CD4-positive, alpha-beta T cell treated with Interleukin-12 subunit alpha and Interleukin-12 subunit beta, for 1 hour (primary cell): Measurements from ENCODE around the gene INSR.

Source experiments
- DNase-seq: peaks from one replicate; pipeline ENCODE4 v3.0.0-alpha.2; 2020

Gene INSR

DNA sequence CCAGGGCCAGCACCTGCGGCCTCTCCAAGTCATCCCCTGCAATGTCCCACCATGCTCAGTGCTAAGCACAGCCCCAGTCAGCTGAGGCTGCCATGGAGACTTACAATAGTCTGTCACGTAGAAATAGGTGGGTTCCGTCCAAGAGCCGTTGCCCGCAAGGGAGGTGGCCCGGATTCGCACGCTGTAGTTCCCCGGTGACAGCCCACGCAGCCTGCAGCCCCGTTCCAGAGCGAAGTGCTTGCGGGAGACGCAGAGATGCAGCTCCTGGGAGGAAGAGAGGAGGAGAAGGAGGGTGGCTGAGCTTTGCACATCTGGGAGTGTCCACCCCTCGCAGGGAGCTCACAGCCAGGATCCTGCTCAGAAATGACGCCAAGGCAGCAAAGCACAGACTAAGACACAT is 162.2 kb downstream of the INSR start:
- no peak for DNase-seq

- DNase-seq: no peak
These were observed 164.2 kb downstream of the INSR start for GRCh38 chr19:7130043-7130442.

DNA sequence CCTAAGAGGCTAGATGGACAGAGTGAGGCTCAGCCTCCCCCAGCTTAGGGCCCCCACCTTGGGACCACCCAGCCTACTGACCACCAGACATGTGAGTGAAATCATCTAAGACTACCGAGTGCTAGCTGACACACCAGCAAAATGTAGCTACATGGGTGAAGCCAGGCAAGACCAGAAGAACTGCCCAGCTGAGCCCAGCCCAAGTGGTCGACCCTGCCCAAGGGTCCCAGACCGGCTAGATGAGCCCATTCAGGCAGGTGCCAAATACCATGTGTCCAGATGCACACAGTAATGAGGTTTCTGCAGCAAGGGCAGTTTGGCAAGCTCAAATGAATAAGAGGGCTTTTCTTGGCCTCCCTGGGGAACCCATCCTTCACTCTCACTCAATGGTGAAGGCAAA is 168.1 kb downstream of the INSR start:
- DNase-seq: no peak

DNA sequence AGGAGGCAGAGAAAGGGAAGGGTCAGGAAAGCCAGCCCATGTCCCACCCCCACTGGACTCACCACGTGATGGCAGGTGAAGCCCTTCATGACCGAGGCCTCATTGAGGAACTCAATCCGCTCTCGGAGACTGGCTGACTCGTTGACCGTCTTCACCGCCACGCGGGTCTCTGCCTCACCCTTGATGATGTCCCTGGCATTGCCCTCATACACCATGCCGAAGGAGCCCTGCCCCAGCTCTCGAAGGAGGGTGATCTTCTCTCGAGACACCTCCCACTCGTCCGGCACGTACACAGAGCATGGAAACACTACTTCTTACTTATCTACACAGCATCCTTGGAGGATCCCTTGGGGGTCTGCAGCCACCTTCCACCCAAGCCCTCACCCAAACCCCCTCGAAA is 169.0 kb downstream of the INSR start:
- no peak for DNase-seq

GRCh38 chr19:7124782-7125181 is 169.4 kb downstream of the INSR start:
- no peak for DNase-seq

DNA sequence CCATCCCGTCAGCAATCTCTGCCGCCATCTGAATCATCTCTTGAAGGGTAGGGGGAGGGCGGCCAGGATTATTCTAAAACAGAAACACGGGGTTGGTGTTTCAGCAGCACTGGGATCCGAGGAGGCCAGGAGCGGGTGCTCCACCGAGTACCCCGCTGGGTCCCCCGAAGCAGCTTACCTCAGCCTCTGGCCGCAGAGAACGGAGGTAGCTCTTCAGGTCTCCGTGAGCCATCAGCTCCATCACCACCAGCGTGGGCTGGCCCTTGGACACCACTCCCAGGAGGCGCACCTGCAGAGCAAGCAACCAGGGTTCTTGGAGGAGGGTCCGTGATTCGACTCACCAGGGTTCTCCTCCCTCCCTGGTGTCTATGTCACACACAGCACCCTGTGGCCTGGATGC is 171.5 kb downstream of the INSR start:
- DNase-seq: no peak

DNA sequence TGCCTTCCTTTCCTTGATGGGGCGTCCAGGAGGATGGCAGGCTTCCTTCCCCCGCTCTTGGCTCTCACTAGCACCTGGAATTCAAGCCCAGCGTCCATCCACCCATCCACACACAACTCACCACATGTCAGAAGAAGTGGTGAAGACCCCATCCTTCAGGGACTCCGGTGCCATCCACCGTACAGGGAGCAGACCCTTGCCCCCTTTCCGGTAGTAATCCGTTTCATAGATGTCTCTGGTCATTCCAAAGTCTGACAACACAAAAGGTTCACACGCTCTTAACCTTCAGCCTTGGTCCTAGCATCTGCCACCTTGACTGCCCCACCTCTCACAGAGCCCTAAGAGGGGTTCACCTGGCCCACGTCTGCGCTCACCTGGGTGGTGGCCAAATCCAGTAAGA is 173.7 kb downstream of the INSR start:
- no peak for DNase-seq

- no peak for DNase-seq
These were observed 174.6 kb downstream of the INSR start for GRCh38 chr19:7119582-7119981.

- no peak for DNase-seq
These were observed 177.0 kb downstream of the INSR start for GRCh38 chr19:7117248-7117647.

DNA sequence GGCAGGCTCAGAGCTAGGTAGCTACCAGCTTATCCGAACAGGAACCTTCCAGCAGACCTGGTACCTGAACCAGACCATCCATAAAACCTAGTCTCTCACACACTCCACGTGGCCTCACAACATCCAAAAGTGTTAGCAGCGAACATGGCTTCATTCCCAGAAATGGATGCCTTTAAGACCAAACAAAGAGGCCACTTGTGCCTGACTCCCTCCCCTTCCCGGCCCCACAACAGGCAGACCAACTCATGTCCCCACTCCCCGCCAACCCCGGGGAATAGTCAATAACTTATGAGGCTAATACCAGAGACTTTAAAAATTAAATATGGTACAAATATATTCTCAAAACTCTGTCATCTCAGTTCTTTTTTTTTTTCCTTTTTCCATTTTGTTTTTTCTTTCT is 178.5 kb downstream of the INSR start:
- no peak for DNase-seq

GRCh38 chr19:7113233-7113632 is 181.0 kb downstream of the INSR start:
- no peak for DNase-seq

DNA sequence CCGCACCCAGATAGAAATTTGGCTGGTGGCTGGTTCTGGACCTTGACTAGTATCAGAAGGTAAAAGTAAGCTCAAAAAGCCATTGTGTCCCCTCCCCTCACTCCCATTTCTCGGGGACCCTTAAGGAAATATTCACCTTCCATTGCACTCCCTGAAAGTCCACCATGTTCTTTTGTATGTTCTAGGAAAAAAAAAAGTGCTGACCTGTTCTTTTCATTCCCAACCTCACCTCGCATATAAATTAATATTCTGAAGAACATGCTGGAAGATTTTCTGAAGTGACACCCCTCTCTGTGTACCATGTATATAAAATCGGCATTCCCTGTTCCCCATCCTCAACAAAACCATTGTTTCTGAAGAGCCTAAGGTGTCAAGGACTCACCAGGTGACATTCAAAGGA is 181.5 kb downstream of the INSR start:
- DNase-seq: no peak

- no peak for DNase-seq
These were observed 184.4 kb downstream of the INSR start for GRCh38 chr19:7109678-7110289.

- DNase-seq: no peak
These were observed 187.2 kb downstream of the INSR start for GRCh38 chr19:7106711-7107657.

- DNase-seq: no peak
These were observed 189.3 kb downstream of the INSR start for GRCh38 chr19:7104747-7105447.

DNA sequence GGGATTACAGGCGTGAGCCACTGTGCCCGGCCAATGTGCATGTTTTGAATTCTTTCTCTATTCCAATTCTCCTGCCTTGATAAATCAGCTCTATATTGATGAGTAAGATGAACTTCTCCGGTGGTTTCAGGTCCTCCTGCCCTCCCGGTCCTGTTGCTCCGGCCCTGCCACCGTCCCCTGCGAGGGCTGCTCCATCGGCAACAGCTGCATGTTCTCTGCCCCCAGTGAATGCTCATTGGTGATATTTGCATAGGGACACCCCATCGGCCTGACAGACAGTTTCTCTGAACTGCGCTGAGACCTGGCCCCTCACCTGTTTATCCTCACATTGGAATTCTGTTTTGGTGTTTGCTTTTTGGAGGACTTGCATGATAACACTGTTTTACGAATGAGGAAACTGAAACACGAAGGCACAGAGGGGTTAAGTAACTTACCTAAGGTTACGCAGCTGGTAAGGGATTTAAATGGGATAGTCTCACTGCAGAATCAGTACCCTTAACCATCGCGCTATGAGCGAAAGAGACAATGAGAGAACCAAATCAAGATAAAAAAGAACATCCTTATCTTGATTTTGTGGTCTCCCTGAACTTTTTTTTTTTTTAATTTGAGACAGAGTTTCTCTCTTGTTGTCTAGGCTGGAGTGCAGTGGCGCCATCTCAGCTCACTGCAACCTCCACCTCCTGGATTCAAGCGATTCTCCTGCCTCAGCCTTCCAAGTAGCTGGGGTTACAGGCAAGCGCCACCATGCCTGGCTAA is 192.5 kb downstream of the INSR start:
- peak; percentile 24 for DNase-seq

- DNase-seq: no peak
These were observed 194.7 kb downstream of the INSR start for GRCh38 chr19:7099597-7099921.

GRCh38 chr19:7098701-7099596 is 195.3 kb downstream of the INSR start:
- DNase-seq: peak; percentile 91

GRCh38 chr19:7098096-7098495 is 196.1 kb downstream of the INSR start:
- DNase-seq: no peak

- no peak for DNase-seq
These were observed 205.2 kb downstream of the INSR start for GRCh38 chr19:7088999-7089398.

DNA sequence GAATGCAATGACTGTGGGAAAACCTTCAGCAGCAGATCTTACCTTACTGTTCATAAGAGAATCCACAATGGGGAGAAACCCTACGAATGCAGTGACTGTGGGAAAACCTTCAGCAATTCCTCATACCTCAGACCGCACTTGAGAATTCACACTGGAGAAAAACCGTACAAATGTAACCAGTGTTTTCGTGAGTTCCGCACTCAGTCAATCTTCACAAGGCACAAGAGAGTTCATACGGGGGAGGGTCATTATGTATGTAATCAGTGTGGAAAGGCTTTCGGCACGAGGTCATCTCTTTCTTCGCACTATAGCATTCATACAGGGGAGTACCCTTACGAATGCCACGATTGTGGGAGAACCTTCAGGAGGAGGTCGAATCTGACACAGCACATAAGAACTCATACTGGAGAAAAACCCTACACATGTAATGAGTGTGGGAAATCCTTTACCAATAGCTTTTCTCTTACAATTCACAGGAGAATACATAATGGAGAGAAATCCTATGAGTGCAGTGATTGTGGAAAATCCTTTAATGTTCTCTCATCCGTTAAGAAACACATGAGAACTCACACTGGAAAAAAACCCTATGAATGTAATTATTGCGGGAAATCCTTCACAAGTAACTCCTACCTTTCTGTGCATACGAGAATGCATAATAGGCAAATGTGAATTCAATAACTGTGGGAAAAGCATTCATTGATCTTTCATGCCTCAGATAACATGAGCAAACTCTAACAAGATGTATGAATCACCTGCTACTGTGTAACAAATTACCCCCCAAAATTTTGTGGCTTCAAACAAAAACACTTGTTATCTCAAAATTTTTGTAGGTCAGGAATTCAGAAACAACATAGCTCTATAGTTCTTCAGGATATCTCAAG is 210.9 kb downstream of the INSR start:
- no peak for DNase-seq
